HCT116 (cell line): ENCODE results near the gene SNAPC4. TPM values are rescaled to one million over a fixed set of nuclear protein-coding genes. Genes with fewer than 3 reads are reported as not detected.

Source experiments
- ATAC-seq: fragments of 200-7000 bp; cut with Tn5 transposase; 2 replicates; pipeline ENCODE4 v1.9.1; 2020; ENCODE audit warnings: mild to moderate bottlenecking, moderate library complexity
- BruUV-seq: library from RNA; stranded (reverse); fragments of 400-500 nt; replicated peaks from 2 replicates; lab custom pipeline; 2021; lab: Mats Ljungman, UMichigan
- CTCF ChIA-PET: fragments of 300-600 bp; sonication (Branson Sonifier 250); formaldehyde crosslinking; loops from one replicate; lab custom pipeline; 2021; ENCODE audit warnings: antibody characterized with exemption; lab: Charles Lee
- POLR2A ChIA-PET: fragments of 300-600, 350-600 bp; sonication (Branson Sonifier 250); formaldehyde crosslinking; loops from one replicate; lab custom pipeline; 2021; ENCODE audit warnings: antibody characterized with exemption; lab: Charles Lee
- RAD21 ChIA-PET, 2 experiments: fragments of 300-600 bp; sonication (Branson Sonifier 250); formaldehyde crosslinking; loops; one replicate each; lab custom pipeline; 2023; ENCODE audit warnings: low total read pairs in 2 of 2; ENCODE audit not compliant: uncharacterized antibody in 2 of 2, unreplicated experiment in 2 of 2, low non-redundant PET in 1 of 2; lab: Charles Lee
- DNase-seq: peaks from one replicate; pipeline ENCODE4 v3.0.0-alpha.2; 2010; ENCODE audit warnings: low read depth, low spot score
- H2AFZ ChIP-seq: fragments of 200-600 bp; shearing (Covaris generic), sonication (generic); 2 replicates; pipeline ENCODE4 v1.6.1; 2017; ENCODE audit warnings: low read depth, mixed run types, mixed read lengths, antibody characterized with exemption, low read length; ENCODE audit not compliant: poor library complexity, severe bottlenecking
- H3K27ac ChIP-seq: 2 replicates; pipeline ENCODE4 v1.5.1; 2012; ENCODE audit warnings: low read depth, low read length
- H3K27me3 ChIP-seq: fragments of 200-600 bp; sonication (generic); 2 replicates; pipeline ENCODE4 v1.6.1; 2016; ENCODE audit warnings: mixed run types, low read length, mixed read lengths; ENCODE audit not compliant: insufficient read depth
- H3K36me3 ChIP-seq, 2 experiments: fragments of 200-500 bp in 1 of 2; fragments of 200-600 bp in 1 of 2; sonication (Bioruptor generic) in 1 of 2; sonication (generic) in 1 of 2; 2 replicates each; pipeline versions ENCODE4 v1.5.1 to v1.6.1; 2014 to 2016; ENCODE audit warnings: low read length in 2 of 2, inconsistent platforms in 1 of 2, mixed read lengths in 1 of 2, mixed run types in 1 of 2; ENCODE audit not compliant: insufficient read depth in 2 of 2, control insufficient read depth in 1 of 2
- H3K4me1 ChIP-seq, 2 experiments: fragments of 200-600 bp in 1 of 2; sonication (generic) in 1 of 2; 2 replicates each; pipeline versions ENCODE4 v1.5.1 to v1.6.1; 2012 to 2017; ENCODE audit warnings: low read length in 2 of 2, inconsistent platforms in 1 of 2, mild to moderate bottlenecking in 1 of 2, mixed read lengths in 1 of 2, mixed run types in 1 of 2, moderate library complexity in 1 of 2; ENCODE audit not compliant: insufficient read depth in 2 of 2, control insufficient read depth in 1 of 2
- H3K4me2 ChIP-seq: fragments of 200-600 bp; sonication (generic); 2 replicates; pipeline ENCODE4 v1.6.1; 2017; ENCODE audit warnings: mixed run types, low read length, mixed read lengths
- H3K4me3 ChIP-seq, 2 experiments: fragments of 200-600 bp in 1 of 2; sonication (generic) in 1 of 2; replicated peaks in 1 of 2; 2 replicates each; pipeline ENCODE4 v1.5.1; 2011 to 2016; ENCODE audit warnings: low read length in 2 of 2, control low read depth in 1 of 2, low read depth in 1 of 2, mild to moderate bottlenecking in 1 of 2, mixed read lengths in 1 of 2, mixed run types in 1 of 2
- H3K79me2 ChIP-seq: fragments of 200-600 bp; sonication (generic); 2 replicates; pipeline ENCODE4 v1.6.1; 2017; ENCODE audit warnings: mild to moderate bottlenecking, mixed run types, low read length, moderate library complexity, mixed read lengths; ENCODE audit not compliant: insufficient read depth
- H3K9ac ChIP-seq: fragments of 200-600 bp; sonication (generic); 2 replicates; pipeline ENCODE4 v1.6.1; 2016; ENCODE audit warnings: low read length, mixed read lengths
- H3K9me2 ChIP-seq: fragments of 200-600 bp; sonication (generic), shearing (Covaris generic); 2 replicates; pipeline ENCODE4 v1.6.1; 2017; ENCODE audit warnings: mixed run types, mild to moderate bottlenecking, moderate library complexity; ENCODE audit not compliant: insufficient read depth
- H3K9me3 ChIP-seq, 2 experiments: fragments of 200-500 bp in 1 of 2; fragments of 200-600 bp in 1 of 2; sonication (Bioruptor generic) in 1 of 2; sonication (generic) in 1 of 2; 2 replicates each; pipeline ENCODE4 v1.6.1; 2014 to 2017; ENCODE audit warnings: low read length in 2 of 2, mixed read lengths in 2 of 2, inconsistent platforms in 1 of 2, low read depth in 1 of 2, mild to moderate bottlenecking in 1 of 2, mixed run types in 1 of 2, moderate library complexity in 1 of 2; ENCODE audit not compliant: control insufficient read depth in 1 of 2, insufficient read depth in 1 of 2
- H4K20me1 ChIP-seq: fragments of 200-600 bp; sonication (generic), shearing (Covaris generic); 2 replicates; pipeline ENCODE4 v1.6.1; 2017; ENCODE audit warnings: mixed run types, mild to moderate bottlenecking, moderate library complexity; ENCODE audit not compliant: insufficient read depth
- CBX3 ChIP-seq: IDR thresholded peaks from 2 replicates; pipeline ENCODE4 v1.6.1; 2012; ENCODE audit warnings: low read depth
- EGR1 ChIP-seq: IDR thresholded peaks from 2 replicates; pipeline ENCODE4 v1.6.1; 2012; ENCODE audit warnings: low read depth
- ELF1 ChIP-seq: IDR thresholded peaks from 2 replicates; pipeline ENCODE4 v1.6.1; 2012; ENCODE audit warnings: low read depth, borderline replicate concordance
- EZH2 ChIP-seq: fragments of 200-600 bp; sonication (generic); IDR thresholded peaks from 2 replicates; pipeline ENCODE4 v1.6.1; 2017; ENCODE audit warnings: antibody characterized with exemption, mixed run types
- EZH2phosphoT487 ChIP-seq: fragments of 200-600 bp; IDR thresholded peaks from 2 replicates; pipeline ENCODE4 v1.6.1; 2018; ENCODE audit warnings: antibody characterized with exemption, borderline replicate concordance
- FOSL1 ChIP-seq: IDR thresholded peaks from 2 replicates; pipeline ENCODE4 v1.6.1; 2012; ENCODE audit warnings: low read depth
- JUND ChIP-seq: IDR thresholded peaks from 2 replicates; pipeline ENCODE4 v1.6.1; 2012
- POLR2AphosphoS5 ChIP-seq: IDR thresholded peaks from 2 replicates; pipeline ENCODE4 v1.6.1; 2011; ENCODE audit warnings: mild to moderate bottlenecking, low read depth, low read length, moderate library complexity
- RAD21 ChIP-seq: IDR thresholded peaks from 2 replicates; pipeline ENCODE4 v1.6.1; 2012; ENCODE audit warnings: low read depth, mild to moderate bottlenecking
- SP1 ChIP-seq: IDR thresholded peaks from 2 replicates; pipeline ENCODE4 v1.6.1; 2012; ENCODE audit warnings: low read depth
- SRF ChIP-seq: IDR thresholded peaks from 2 replicates; pipeline ENCODE4 v1.6.1; 2012; ENCODE audit warnings: low read depth
- TCF7L2 ChIP-seq: IDR thresholded peaks from 2 replicates; pipeline ENCODE4 v1.7.0; 2011; ENCODE audit warnings: borderline replicate concordance, inconsistent platforms; ENCODE audit not compliant: insufficient read depth, insufficient read length; ENCODE audit errors: extremely low read depth
- YY1 ChIP-seq: IDR thresholded peaks from 2 replicates; pipeline ENCODE4 v1.6.1; 2011; ENCODE audit warnings: low read length, low read depth, moderate library complexity, mild to moderate bottlenecking; ENCODE audit not compliant: insufficient replicate concordance; ENCODE audit errors: extremely low read depth
- intact Hi-C: fragments of 100-400 bp; cut with micrococcal nuclease; formaldehyde crosslinking; loops from 2 replicates; pipeline ENCODE4 v1.10.0; 2022
- total RNA-seq: library from RNA; stranded (reverse); gene quantifications from one replicate; pipeline ENCODE4 v1.2.1, GENCODE V29; 2021; ENCODE audit not compliant: unreplicated experiment
- TF ChIP-seq, protein P1 (sequence below): IDR thresholded peaks from 2 replicates; pipeline ENCODE4 v1.6.1; 2012; ENCODE audit warnings: low read depth
- TF ChIP-seq, protein P2 (sequence below), 3 experiments: fragments of 200-600 bp in 1 of 3; sonication (generic) in 1 of 3; IDR thresholded peaks in 2 of 3; conservative IDR thresholded peaks in 1 of 3; 2 replicates each; pipeline ENCODE4 v1.5.1; 2012 to 2017; ENCODE audit warnings: low read depth in 2 of 3, low read length in 2 of 3, antibody characterized with exemption in 1 of 3, borderline replicate concordance in 1 of 3, control low read depth in 1 of 3, mild to moderate bottlenecking in 1 of 3, mixed read lengths in 1 of 3, mixed run types in 1 of 3, moderate library complexity in 1 of 3; ENCODE audit not compliant: insufficient read depth in 1 of 3
- TF ChIP-seq, protein P3 (sequence below): IDR thresholded peaks from 2 replicates; pipeline ENCODE4 v1.6.1; 2012
- TF ChIP-seq, protein P4 (sequence below): IDR thresholded peaks from 2 replicates; pipeline ENCODE4 v1.6.1; 2011; ENCODE audit warnings: mild to moderate bottlenecking, low read length, moderate library complexity; ENCODE audit not compliant: insufficient replicate concordance; ENCODE audit errors: extremely low read depth

Gene SNAPC4
- total RNA-seq, 1 experiment from 2014 or later = 20.4 TPM

DNA sequence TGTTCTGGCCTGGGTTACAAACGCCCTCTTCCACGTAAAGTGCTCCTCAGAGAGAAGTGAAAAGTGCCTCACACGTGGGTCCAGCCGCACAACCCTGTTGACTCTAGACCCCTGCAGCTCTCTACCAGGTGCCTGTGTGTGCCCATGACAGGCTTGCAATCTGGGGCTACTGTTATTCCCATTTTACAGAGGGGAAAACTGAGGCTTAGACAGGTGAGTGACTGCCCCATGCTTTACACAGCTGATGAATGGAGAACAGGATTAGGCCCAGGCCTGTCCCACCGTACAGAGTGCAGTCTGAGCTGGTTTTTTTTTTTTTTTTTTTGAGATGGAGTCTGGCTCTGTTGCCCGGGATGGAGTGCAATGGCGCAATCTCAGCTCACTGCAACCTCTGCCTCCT is 45.8 kb upstream of the SNAPC4 start:
- RAD21 ChIA-PET = no interaction called here
- H3K27ac ChIP-seq = no peak overlapping the region
- H3K9ac ChIP-seq = no peak overlapping the region
- no TSS peak for BruUV-seq
- CTCF ChIA-PET = no interaction called here
- no peak overlapping the region for H2AFZ ChIP-seq
- H3K36me3 ChIP-seq = peaks cover 31 to 59% of the 10 kb centered on the region in 2 experiments
- DNase-seq = no peak
- H3K9me2 ChIP-seq = no peaks in the 10 kb centered on the region
- no peaks in the 10 kb centered on the region for H3K4me1 ChIP-seq
- no peaks in the 10 kb centered on the region for H3K27me3 ChIP-seq
- H3K4me2 ChIP-seq = no peak overlapping the region
- ATAC-seq = no peak
- H4K20me1 ChIP-seq = no peaks in the 10 kb centered on the region
- intact Hi-C loops = no loop called here
- peaks cover 3% of the 10 kb centered on the region; the same call in 1 of the 2 replicates for H3K79me2 ChIP-seq
- no peaks in the 10 kb centered on the region for H3K9me3 ChIP-seq
- H3K4me3 ChIP-seq = no peak overlapping the region
- POLR2A ChIA-PET = interaction anchor here (0.6 kb wide), 1 partner anchor 10 kb away, joined by 3 read pairs; no protein-coding TSS in a partner anchor
- TF ChIP-seq YY1 (no peak), CBX3 (no peak), ELF1 (no peak), POLR2AphosphoS5 (no peak), TCF7L2 (no peak), JUND (no peak), SP1 (no peak), FOSL1 (no peak), EZH2phosphoT487 (no peak), EGR1 (no peak), SRF (no peak), RAD21 (no peak), EZH2 (no peak)
- TF ChIP-seq, protein P1, sequence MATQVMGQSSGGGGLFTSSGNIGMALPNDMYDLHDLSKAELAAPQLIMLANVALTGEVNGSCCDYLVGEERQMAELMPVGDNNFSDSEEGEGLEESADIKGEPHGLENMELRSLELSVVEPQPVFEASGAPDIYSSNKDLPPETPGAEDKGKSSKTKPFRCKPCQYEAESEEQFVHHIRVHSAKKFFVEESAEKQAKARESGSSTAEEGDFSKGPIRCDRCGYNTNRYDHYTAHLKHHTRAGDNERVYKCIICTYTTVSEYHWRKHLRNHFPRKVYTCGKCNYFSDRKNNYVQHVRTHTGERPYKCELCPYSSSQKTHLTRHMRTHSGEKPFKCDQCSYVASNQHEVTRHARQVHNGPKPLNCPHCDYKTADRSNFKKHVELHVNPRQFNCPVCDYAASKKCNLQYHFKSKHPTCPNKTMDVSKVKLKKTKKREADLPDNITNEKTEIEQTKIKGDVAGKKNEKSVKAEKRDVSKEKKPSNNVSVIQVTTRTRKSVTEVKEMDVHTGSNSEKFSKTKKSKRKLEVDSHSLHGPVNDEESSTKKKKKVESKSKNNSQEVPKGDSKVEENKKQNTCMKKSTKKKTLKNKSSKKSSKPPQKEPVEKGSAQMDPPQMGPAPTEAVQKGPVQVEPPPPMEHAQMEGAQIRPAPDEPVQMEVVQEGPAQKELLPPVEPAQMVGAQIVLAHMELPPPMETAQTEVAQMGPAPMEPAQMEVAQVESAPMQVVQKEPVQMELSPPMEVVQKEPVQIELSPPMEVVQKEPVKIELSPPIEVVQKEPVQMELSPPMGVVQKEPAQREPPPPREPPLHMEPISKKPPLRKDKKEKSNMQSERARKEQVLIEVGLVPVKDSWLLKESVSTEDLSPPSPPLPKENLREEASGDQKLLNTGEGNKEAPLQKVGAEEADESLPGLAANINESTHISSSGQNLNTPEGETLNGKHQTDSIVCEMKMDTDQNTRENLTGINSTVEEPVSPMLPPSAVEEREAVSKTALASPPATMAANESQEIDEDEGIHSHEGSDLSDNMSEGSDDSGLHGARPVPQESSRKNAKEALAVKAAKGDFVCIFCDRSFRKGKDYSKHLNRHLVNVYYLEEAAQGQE = no peak
- TF ChIP-seq, protein P2, sequence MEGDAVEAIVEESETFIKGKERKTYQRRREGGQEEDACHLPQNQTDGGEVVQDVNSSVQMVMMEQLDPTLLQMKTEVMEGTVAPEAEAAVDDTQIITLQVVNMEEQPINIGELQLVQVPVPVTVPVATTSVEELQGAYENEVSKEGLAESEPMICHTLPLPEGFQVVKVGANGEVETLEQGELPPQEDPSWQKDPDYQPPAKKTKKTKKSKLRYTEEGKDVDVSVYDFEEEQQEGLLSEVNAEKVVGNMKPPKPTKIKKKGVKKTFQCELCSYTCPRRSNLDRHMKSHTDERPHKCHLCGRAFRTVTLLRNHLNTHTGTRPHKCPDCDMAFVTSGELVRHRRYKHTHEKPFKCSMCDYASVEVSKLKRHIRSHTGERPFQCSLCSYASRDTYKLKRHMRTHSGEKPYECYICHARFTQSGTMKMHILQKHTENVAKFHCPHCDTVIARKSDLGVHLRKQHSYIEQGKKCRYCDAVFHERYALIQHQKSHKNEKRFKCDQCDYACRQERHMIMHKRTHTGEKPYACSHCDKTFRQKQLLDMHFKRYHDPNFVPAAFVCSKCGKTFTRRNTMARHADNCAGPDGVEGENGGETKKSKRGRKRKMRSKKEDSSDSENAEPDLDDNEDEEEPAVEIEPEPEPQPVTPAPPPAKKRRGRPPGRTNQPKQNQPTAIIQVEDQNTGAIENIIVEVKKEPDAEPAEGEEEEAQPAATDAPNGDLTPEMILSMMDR (IDR thresholded peaks at IDR 0.05 in 2 of 3, conservative IDR thresholded peaks at IDR 0.05 in 1 of 3; ENCODE audit: borderline replicate concordance in 1 of 3, insufficient read depth in 1 of 3, low read depth in 2 of 3, low read length in 2 of 3) = no peak
- TF ChIP-seq, protein P3, sequence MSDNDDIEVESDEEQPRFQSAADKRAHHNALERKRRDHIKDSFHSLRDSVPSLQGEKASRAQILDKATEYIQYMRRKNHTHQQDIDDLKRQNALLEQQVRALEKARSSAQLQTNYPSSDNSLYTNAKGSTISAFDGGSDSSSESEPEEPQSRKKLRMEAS = no peak
- TF ChIP-seq, protein P4, sequence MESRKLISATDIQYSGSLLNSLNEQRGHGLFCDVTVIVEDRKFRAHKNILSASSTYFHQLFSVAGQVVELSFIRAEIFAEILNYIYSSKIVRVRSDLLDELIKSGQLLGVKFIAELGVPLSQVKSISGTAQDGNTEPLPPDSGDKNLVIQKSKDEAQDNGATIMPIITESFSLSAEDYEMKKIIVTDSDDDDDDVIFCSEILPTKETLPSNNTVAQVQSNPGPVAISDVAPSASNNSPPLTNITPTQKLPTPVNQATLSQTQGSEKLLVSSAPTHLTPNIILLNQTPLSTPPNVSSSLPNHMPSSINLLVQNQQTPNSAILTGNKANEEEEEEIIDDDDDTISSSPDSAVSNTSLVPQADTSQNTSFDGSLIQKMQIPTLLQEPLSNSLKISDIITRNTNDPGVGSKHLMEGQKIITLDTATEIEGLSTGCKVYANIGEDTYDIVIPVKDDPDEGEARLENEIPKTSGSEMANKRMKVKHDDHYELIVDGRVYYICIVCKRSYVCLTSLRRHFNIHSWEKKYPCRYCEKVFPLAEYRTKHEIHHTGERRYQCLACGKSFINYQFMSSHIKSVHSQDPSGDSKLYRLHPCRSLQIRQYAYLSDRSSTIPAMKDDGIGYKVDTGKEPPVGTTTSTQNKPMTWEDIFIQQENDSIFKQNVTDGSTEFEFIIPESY = no peak
